ENCODE data around the gene OR2AP1.
"Not testable (repeated sequence)": the region's sequence is repeated elsewhere in the genome, so short reads cannot be mapped to it uniquely, and the experiment has no call there.

The OR2AP1 gene

DNA sequence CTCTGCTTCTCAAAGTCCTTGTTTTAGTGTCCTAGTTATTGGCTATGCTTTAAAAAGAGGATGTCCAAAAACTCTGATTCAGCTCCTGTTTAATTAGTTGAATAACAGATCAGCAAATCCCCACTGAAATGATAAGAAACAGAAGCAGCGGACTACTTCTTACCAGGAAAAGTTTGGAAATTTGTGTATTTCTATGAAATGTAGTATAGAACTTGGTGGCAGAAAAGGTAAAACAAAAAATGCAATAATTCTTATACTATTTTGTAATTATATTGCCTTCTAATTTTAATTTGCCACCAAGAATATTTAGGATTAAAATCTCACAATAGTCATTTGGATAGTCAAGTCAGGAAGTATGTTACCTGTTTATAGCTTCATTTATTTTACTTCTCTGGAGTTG is at the start of gene OR2AP1:
Gene OR2AP1, plus strand, starts transcription at position 301 of the 400 bp plus-strand sequence. CDS start 1,947 bp downstream, outside the sequence.
- no peak for DNase-seq (ENCODE audit: low spot score)

DNA sequence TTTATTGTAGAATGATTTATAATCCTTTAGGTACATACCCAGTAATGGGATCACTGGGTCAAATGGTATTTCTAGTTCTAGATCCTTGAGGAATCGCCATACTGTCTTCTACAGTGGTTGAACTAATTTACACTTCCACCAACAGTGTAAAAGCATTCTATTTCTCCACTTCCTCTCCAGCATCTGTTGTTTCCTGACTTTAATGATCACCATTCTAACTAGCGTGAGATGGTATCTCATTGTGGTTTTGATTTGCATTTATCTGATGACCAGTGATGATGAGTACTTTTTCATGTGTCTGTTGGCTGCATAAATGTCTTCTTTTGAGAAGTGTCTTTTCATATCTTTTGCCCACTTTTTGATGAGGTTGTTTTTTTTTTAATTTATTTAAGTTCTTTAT is 24.0 kb upstream of the OR2AP1 start:
- DNase-seq (ENCODE audit: low spot score), result not testable (repeated sequence)

DNA sequence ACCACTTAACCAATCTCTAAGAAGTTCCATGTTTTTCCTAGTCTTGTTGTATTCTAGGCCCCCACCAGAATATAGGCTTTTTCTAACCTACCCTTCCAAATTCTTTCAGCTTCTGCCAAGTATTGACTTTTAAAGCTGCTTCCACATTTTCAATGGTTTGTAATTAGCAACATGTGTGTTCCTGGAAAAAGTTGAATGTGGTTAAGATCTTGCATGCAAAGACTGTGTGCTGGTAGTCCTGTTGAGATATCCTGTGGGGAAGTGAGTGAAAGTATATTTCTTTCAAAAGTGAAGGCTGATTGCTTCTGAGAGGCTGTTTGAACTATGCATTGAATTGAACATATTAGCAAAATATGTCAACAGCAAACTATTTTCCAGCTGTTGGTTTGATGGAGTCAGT is 23.5 kb upstream of the OR2AP1 start:
- no peak for DNase-seq (ENCODE audit: low spot score)

DNA sequence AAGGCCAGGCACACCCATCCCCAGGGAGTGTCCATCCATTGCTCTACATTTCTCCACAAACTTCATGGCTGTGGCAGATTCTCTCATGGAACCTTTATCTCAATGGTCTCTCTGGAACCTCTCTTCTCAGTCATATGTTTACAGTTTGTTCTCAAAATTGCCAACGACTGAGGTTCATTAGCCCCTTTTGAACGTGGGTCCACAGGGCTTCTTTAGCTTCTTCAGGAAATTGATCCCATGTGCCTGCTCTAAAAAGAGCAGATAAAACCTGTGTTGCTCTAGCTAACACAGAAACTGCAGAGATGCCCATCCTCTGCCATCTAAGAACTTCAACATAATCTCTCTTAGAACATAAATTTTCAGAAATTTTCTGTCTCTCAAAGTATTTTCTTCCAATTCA is 23.0 kb upstream of the OR2AP1 start, which contains the start of gene OR6C4:
Gene OR6C4, plus strand, starts transcription at position 301 of the 400 bp plus-strand sequence. CDS start 1,625 bp downstream, outside the sequence.
- no peak for DNase-seq (ENCODE audit: low spot score)

DNA sequence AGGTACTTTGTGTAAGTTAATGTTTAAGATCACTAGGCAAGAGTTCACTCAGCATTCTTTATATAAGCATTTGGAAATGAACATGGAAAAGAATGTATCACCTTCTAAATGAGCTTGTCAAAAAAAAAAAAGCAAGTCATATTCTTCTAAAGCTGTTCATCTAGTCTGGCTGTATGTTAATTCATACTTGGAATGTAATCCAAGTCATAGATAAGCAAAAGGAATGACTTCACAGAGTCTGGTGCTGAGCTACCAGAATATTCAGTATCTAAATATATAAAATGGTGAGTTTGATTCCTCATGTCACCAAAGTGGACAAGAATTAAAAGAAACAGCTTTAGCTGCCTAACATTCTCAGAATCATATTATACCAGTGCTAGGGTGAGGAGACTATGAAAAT is 18.0 kb upstream of the OR2AP1 start:
- no peak for DNase-seq (ENCODE audit: low spot score)

DNA sequence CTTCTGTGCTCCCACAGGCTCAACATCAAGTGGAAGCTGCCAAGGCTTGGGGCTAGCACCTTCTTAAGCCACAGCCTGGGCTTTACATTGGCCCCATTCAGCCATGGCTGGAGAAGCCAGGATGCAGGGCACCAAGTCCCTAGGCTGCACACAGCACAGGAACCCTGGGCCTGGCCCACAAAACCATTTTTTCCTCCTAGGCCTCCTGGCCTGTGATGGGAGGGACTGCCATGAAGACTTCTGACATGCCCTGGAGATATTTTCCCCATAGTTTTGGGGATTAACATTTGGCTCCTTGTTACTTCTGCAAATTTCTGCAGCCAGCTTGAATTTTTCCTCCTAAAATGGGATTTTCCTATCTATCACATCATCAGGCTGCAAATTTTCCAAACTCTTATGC is 2.2 kb upstream of the OR2AP1 start:
- DNase-seq (ENCODE audit: low spot score), result not testable (repeated sequence)

DNA sequence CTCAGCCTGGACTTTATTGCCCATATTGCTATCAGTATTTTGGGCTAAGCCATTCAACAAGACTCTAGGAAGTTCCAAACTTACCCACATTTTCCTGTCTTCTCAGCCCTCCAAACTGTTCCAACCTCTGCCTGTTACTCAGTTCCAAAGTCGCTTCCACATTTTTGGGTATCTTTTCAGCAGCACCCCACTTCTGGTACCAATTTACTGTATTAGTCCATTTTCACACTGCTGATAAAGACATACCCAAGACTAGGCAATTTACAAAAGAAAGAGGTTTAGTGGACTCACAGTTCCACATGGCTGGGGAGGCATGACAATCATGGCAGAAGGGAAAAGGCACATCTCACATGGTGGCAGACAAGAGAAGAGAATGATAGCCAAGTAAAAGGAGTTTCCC is 1.6 kb upstream of the OR2AP1 start:
- not testable (repeated sequence) for DNase-seq (ENCODE audit: low spot score)

DNA sequence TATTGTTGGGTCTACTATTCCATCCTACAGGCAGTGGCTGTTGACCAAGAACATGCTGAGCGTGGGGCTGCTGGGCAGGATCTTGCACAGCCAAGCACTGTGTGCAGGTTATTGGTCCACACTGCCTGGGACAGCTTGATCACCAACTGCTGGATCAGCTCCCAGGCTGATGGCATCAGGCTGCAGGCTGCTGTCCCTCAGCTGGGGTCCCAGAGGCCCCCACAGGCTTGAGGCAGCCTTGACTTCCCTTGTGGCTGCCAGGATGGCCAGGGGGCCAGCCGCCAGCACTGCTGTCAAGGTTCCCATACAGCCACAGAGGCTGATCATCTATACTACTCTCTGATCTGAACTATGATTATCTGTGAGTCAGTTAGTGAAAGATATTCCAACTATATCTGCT is 9.8 kb downstream of the OR2AP1 start:
- no peak for DNase-seq (ENCODE audit: low spot score)

DNA sequence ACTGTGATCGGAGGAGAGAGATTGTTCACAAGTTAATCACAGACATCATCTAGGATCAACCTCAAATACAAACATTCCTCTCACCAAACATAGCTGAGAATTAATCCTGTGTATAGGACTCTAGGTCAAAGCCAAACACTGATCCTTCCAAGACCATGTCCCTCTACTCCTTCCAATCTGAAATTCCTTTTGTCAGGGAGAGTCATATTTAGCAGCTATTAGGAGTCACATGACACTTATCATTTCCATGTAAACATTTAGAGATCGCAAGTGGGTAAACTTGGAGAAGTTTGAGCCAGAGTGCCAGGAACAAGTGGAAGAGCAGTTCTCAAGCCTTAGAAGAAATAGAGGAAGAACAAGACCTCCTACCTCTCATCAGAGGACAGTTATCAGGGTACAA is 13.5 kb downstream of the OR2AP1 start:
- DNase-seq (ENCODE audit: low spot score), result no peak

DNA sequence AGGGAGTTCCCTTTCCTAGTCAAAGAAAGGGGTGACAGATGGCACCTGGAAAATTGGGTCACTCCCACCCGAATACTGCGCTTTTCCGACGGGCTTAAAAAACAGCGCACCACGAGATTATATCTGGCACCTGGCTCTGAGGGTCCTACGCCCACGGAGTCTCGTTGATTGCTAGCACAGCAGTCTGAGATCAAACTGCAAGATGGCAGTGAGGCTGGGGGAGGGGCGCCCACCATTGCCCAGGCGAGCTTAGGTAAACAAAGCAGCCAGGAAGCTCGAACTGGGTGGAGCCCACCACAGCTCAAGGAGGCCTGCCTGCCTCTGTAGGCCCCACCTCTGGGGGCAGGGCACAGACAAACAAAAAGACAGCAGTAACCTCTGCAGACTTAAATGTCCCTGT is 17.9 kb downstream of the OR2AP1 start:
- DNase-seq (ENCODE audit: low spot score), result not testable (repeated sequence)

DNA sequence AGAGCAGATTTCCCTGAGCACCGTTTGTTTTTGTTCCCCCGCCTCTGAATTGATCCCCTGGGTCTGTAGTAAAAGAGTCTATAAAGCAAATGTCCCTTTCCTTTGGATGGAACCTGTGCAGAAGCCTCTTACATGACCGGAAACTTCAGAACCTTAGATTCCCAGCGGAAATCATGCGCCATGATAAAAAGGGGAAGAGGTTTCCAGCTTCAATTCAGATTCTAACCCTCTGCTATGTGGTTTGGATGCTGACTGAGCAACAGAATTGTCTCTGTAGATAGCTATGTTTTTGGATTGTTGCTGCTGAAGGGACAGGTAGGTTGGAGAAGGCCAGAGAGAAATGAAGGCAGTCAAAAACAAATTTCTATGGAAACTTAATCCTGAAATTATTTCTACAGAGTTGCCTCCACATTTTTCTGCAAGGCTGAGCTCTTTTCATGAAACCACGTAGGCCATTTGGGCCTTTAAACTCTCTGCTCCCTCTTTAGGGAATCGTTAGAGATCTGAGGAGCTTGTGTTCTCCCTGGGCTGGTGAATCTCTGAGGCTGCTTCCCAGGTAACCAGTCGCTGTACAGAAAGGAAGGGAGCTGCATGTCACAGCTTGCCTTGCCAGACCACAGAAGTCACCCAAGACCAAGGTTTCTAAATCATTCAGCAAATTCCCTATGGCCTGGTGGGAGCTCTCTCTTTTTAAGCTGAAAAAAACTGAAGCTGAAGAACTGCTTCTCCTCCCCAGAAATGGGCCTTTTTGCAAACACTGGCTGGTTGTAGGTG is 35.7 kb downstream of the OR2AP1 start:
- DNase-seq (ENCODE audit: low spot score), result no peak

DNA sequence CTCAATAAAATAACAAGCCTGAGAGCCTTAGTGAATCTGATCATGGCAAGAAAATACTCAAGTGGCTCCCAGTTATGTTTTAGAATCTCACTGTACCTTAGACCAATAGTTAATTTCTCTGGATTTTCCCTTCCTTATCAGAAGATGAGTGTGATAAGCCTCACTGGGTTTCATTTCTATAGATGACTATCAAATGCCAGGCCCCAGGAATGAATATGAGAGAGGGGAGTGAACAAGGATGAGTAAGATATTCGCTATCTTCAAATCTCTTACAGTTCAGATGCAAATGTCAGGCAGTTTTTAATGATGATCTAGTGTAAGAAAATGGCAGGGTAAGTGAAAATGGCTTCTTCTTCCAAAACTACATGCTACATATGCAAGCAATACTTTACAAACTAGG is 38.3 kb downstream of the OR2AP1 start:
- DNase-seq (ENCODE audit: low spot score), result no peak

DNA sequence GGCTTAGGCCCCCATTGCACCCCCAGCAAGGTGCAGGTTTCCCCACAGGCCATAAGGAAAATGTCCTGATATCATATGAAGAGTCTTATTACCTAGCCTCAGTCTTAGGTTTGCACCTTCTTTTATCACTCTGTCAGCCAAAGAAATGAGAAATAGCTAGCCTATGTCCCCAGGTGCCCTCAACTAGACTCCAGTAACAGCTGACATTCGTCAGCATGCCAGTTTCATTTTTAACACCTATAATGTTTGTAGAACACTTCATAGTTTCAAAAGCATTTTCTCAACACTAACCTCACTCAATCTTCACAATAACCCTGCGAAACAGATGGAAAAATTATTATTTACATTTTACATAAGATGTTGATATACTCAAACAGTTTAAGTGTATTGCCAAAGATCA is 40.4 kb downstream of the OR2AP1 start:
- DNase-seq (ENCODE audit: low spot score), result no peak

DNA sequence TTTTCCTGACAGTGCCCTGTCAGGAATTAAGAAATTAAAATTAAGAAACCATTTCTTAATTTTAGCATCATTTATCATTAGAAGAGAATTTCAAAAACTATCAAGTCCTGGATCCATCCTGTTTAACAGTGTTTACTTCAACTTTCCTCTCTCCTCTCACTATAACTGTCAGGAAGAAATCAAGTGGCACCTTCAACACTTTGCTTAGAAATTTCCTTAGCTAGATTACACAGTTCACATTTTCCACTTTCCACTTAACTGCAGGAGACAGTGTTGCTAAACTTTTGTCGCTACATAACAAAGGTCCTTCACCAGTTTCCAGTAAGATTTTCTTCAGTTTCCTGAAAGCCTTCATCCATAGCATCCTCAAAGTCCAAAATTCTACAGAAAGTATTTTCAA is 42.5 kb downstream of the OR2AP1 start:
- DNase-seq (ENCODE audit: low spot score), result no peak

DNA sequence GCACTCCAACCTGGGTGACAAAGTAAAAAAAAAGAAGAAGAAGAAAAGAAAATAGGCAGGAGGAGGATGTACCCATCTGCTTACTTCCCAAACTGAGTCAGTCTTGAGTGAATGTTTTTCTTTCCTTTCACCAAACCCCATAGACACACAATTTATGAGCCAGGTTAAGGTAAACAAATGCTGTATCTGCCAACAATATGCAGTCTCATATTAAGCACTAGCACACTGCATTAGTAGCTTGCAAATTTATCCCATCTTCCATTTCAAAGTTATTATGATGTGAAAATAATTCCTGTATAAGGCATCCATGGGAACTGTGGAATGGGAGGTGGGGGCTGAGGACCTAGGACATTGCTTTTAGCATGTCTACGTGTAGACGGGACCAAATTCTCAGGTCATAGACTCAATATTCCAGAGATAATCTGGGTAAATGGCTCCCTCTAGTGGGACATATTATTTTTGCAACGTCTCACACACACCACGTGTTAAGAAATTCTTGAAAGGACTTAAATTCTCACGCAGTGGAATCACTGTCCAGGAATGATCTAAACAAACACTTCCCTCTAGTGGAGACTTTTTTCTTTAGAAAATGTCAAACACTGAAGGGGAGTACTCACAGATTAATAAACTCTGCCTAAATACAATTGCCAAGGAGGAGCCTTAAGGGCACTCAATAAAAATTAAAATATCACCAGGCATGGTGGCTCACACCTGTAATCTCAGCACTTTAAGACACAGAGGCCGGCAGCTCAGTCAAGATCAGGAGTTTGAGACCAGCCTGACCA is 47.3 kb downstream of the OR2AP1 start:
- no peak for DNase-seq (ENCODE audit: low spot score)

DNA sequence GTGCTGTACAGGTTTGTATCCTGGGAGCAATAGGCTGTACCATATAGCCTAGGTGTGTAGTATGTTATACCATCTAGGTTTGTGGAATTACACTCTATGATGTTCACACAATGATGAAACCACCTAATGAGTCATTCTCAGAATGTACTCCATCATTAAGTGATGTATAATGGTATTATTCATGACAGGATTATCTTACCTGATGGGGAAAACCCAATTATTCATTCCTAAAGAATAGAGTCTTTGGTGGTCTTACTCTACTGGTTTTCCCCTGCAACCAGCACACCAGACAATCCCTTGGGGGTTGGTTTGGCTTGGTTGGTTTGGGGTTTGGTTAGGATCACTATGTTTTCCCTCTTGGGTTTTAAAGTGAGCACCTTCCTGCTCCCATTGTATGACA is 51.8 kb downstream of the OR2AP1 start:
- DNase-seq (ENCODE audit: low spot score), result no peak
